Measurements from ENCODE around the gene ACAD9.

DNA sequence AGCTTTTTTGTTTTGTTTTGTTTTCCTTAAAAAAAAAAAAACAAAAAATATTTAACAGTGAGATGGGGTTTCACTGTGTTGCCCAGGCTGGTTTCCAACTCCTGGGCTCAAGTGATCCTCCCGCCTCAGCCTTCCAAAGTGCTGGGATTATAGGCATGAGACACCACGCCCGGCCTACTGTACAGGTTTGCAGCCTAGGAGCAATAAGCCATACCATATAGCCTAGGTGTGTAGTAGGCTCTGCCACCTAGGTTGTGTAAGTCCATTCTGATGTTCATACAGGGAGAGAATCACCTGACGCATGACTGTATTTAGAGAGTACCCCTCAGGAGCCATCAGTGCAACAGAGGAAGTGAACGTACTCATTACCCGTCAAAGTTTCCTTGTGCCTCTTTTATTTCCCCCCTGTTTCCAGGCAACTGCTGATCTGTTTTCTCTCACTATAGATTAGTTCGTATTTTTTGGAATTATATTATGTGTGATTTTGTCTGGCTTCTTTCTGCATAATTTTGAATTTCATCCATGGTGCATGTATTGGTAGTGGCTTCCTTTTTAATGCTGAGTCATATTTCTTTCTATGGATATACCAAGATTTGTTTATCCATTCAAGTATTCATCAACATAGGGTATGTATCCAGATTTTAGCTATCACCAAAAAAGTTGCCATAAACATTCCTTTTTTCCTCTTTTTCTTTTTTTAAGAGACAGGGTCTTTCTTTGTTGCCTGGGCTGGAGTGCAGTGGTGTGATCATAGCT is 9.9 kb downstream of the ACAD9 start:
- TF ChIP-seq POLR2AphosphoS5 (IDR thresholded peaks at IDR 0.05; ENCODE audit: borderline replicate concordance, low read depth, low read length) (no peak), FOXP2 (optimal IDR thresholded peaks at IDR 0.05; ENCODE audit: control extremely low read depth, extremely low read length, insufficient read depth) (no peak)

Measured in SK-N-MC (cell line).